Midbrain (tissue), 1 donor: ENCODE data around the gene ALKBH5.
"Not testable (repeated sequence)": the region's sequence is repeated elsewhere in the genome, so short reads cannot be mapped to it uniquely, and the experiment has no call there.

ENCODE experiments used
- DNase-seq: peaks from one replicate; lab custom pipeline; 2025; lab: John Stamatoyannopoulos, UW

The ALKBH5 gene

GRCh38 chr17:18185832-18186626, 2.4 kb downstream of the ALKBH5 start:
- no peak for DNase-seq

GRCh38 chr17:18186627-18186982, 3.0 kb downstream of the ALKBH5 start:
- peak; percentile 18 for DNase-seq

GRCh38 chr17:18187226-18187625, 3.6 kb downstream of the ALKBH5 start:
- DNase-seq, result peak; percentile 74

- peak; percentile 22 for DNase-seq
Observed at GRCh38 chr17:18187821-18188761, 4.5 kb downstream of the ALKBH5 start.

GRCh38 chr17:18190628-18191235, 7.1 kb downstream of the ALKBH5 start:
- DNase-seq, result no peak

- DNase-seq, result no peak
Observed at GRCh38 chr17:18191236-18191667, 7.6 kb downstream of the ALKBH5 start.

- no peak for DNase-seq
Observed at GRCh38 chr17:18191967-18192366, 8.3 kb downstream of the ALKBH5 start.

- no peak for DNase-seq
Observed at GRCh38 chr17:18194394-18194793, 10.8 kb downstream of the ALKBH5 start.

GRCh38 chr17:18194804-18195203, 11.2 kb downstream of the ALKBH5 start:
- no peak for DNase-seq

GRCh38 chr17:18195246-18195645, 11.6 kb downstream of the ALKBH5 start:
- no peak for DNase-seq

- DNase-seq, result no peak
Observed at GRCh38 chr17:18197535-18198194, 14.0 kb downstream of the ALKBH5 start.

GRCh38 chr17:18198530-18198929, 14.9 kb downstream of the ALKBH5 start:
- no peak for DNase-seq

- no peak for DNase-seq
Observed at GRCh38 chr17:18201108-18201507, 17.5 kb downstream of the ALKBH5 start.

- DNase-seq, result no peak
Observed at GRCh38 chr17:18203308-18203707, 19.7 kb downstream of the ALKBH5 start.

GRCh38 chr17:18205861-18206260, 22.2 kb downstream of the ALKBH5 start:
- no peak for DNase-seq

- no peak for DNase-seq
Observed at GRCh38 chr17:18206962-18207361, 23.3 kb downstream of the ALKBH5 start.

GRCh38 chr17:18208092-18208491, 24.5 kb downstream of the ALKBH5 start:
- no peak for DNase-seq

- DNase-seq, result no peak
Observed at GRCh38 chr17:18213666-18214270, 30.1 kb downstream of the ALKBH5 start.

GRCh38 chr17:18216906-18217305, 33.3 kb downstream of the ALKBH5 start:
- DNase-seq, result not testable (repeated sequence)

- peak; percentile 64 for DNase-seq
Observed at GRCh38 chr17:18217412-18218015, 33.9 kb downstream of the ALKBH5 start.
